ENCODE data around the gene IQCF2.
"Not testable (repeated sequence)": the region's sequence is repeated elsewhere in the genome, so short reads cannot be mapped to it uniquely, and the experiment has no call there.

Gene IQCF2

DNA sequence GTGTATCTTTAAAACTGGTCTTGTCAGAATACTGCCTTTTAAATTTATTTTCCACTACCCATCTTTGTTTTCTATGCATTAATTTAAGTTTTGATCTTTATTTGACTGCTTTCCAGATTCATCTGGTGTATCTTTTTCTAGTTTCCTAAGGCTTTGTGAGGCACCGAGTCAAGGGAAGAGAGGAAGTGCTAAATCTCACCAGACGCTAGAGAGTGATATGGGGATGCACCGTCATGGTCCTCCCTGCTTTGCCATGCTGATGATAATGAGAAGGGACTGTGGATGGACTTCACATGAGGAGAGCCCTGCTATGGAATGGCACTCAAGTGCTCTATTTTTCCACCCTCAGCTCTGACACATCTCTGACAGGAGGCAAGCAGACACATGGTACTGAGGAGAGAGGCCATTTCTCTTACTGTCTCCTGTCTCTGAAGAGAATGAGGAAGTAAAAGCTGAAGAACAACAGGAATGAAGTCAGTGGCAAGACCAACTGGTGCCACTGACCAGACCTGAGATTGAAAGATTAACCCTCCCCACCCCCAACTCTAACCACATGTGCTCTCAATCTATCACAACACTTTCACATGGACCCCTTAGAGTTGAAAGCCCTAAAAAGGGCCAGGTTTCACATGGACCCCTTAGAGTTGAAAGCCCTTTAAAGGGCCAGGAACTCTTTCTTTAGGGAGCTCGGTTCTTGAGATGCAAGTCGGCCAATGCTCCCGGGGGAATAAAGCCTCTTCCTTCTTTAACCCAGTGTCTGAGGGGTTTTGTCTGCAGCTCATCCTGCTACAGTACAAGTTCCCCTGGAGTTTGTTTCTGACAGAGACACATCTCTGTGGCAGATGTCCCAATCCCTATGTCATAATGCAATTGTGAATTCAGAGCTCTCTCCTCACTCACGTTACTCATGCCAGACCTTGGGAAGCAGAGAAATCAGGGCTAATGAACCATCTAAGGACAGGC lies at the start of gene IQCF2:
Gene IQCF2, plus strand, starts transcription at position 913 of the 963 bp plus-strand sequence. CDS start 52 bp downstream, outside the sequence.
- no peak for DNase-seq

DNA sequence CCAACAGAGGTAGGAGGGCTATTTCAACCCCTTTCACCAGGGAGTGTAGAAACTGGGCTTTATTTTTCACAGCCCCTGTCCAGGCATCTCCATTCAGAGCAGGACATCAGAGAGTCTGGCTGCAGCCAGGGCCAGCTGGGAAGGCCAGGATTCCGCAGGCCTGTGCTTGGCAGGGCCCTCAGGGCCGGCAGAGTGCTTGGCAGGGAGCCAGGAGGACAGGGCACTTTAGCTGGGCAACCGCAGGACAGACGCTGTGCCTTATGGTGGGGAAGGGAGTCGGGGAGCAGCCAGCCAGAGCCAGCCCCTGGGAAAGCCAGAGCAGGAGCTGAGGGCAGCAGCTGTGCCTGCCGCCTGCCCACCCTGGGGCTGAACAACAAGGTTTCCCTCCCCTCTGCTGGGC lies 47.9 kb upstream of the IQCF2 start:
- no peak for DNase-seq

DNA sequence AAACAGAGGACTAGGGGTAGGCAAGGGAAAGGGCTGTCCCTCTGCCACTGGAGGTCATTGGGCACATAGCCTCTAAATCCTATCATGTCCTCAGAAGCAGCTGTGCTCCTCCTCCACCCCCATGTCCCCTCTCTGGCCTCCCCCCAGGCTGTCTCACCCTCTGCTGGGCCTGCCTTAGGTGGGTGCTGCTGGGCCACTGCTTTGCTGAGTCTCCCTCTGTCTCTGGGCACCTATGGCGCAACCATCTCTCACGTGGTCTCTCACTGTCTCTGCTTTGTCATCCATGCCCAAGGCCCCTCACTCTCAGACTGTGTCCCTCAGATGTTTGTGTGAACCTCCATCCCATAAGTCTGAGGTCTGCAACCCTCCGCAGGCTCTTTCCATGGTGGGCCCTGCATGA lies 47.4 kb upstream of the IQCF2 start:
- DNase-seq: no peak

GRCh38 chr3:51815614-51816013 lies 45.8 kb upstream of the IQCF2 start:
- no peak for DNase-seq

GRCh38 chr3:51816723-51817122 lies 44.7 kb upstream of the IQCF2 start:
- no peak for DNase-seq

DNA sequence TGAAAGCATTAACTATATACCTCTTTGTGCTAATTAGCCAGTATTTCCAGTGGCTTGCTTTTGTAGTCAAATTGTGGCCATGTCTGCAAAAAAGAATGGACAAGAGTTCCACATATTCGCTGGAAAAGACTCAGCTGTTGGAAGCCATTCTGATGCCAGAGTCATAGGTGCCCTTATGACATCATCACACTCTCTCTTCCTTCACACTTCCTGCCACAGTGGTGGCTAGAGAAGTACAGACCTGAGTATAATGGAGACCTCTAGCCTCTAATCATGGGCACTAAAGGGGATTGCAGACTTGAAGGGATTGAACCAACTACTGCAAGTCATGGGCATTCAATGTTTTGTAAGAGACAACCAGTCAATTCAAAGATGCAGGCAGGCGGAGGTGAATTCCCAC lies 44.0 kb upstream of the IQCF2 start:
- no peak for DNase-seq

DNA sequence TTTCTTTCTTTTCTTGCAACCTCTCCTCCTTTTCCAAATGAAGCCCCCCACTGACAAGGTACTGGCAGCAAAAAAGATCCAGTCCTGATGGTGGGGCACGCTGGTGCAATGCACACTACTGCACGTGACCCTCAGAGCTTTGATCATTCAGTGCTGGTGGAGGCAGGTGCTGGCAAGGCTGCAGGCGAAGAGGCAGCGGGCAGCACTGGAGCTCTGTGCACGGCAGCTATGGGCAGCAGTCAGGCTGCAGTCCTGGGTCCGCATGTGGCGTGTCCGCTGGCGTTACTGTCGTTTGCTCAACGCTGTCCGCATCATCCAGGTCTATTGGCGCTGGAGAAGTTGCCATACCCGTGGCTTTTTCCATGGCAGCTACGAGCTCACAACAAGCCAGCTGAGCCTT lies 42.3 kb upstream of the IQCF2 start:
- no peak for DNase-seq

DNA sequence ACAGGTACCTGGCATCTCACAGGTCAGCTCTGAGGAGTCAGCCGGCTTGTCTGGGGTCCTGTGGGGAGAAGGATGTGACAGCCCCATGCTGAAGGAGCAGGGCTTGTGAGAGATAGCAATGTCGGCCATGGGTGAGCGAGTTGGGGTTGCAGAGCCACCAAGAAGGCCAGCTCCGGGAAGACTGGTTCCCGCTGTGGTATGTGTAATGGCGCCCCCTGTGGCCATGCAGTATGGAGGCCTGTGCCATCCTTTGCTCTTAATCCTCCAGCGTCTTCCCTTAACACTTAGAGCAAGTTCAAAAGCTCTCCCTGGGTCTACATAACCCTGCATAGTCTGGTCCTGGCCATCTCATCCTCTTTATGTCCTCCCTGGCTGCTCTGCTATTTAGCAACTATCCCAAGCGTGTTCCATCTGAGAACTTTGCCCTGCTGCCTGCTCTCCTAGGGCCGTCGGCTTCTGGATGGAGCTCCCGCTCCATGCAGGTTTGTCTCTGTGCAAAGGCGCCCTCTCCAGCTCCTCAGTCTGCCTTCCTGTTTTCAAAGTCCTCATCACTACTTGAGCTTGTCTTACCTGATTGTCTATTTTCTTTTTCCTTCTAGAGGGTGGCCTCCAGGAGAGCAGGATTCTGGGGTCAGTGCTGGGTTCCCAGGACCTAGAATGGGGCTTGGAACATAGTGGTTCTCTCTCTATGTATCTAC lies 41.6 kb upstream of the IQCF2 start:
- no peak for DNase-seq

- no peak for DNase-seq
These were observed 33.1 kb upstream of the IQCF2 start for GRCh38 chr3:51828297-51828696.

GRCh38 chr3:51830345-51830744 lies 31.1 kb upstream of the IQCF2 start:
- no peak for DNase-seq

DNA sequence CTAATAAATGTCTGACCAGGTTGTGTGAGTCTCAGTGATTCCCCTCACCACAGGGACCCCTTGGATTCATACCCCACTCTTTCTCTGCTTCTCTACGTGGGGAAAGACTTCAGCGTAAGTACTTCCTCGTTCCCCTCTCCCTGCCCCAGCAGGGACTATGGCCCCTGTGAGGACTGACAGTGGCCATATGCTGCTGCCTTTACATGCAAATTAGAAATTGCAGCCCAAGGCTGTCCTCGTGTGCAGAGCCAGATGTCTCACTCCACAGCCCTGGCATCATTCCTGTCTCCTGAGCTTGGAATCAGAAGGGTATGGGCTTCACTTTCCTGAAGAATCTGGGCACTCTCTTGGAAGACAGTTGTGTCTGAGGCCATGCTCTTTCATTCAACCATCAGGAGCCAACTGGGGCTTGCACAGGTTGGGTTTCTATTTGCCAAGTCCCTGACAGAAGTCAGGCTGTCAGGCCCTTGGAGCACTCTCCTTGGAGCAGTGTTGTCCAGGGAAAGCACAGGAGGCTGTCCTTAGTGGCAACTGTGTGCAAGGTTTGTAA lies 30.5 kb upstream of the IQCF2 start:
- no peak for DNase-seq

- DNase-seq: no peak
These were observed 24.8 kb upstream of the IQCF2 start for GRCh38 chr3:51836606-51837005.

GRCh38 chr3:51845129-51845528 lies 16.3 kb upstream of the IQCF2 start:
- no peak for DNase-seq

- not testable (repeated sequence) for DNase-seq
These were observed 6.0 kb upstream of the IQCF2 start for GRCh38 chr3:51855411-51855810.

GRCh38 chr3:51862886-51863285 lies 1.5 kb downstream of the IQCF2 start:
- DNase-seq: no peak

- not testable (repeated sequence) for DNase-seq
These were observed 7.5 kb downstream of the IQCF2 start for GRCh38 chr3:51868896-51869295.

DNA sequence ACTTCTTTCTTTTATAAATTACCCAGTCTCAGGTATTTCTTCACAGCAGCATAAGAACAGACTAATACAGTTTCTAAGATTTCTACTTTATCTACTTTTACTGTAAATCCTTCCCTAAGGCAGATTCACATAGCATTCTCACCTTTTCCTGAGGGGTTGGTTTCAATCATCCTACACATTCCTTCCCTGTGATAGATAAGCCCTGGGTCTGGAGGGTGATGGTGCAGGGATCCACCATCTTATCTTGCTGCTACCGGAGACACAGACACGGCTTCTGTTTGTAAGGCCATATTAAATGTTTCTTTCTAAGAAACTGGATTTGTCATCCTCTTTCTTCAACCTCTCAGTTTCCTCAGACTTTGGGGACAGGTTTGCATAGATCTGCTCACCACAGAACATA lies 7.9 kb downstream of the IQCF2 start:
- DNase-seq: no peak

- DNase-seq: no peak
These were observed 11.9 kb downstream of the IQCF2 start for GRCh38 chr3:51873253-51873766.

GRCh38 chr3:51873876-51874275 lies 12.5 kb downstream of the IQCF2 start:
- DNase-seq: no peak

DNA sequence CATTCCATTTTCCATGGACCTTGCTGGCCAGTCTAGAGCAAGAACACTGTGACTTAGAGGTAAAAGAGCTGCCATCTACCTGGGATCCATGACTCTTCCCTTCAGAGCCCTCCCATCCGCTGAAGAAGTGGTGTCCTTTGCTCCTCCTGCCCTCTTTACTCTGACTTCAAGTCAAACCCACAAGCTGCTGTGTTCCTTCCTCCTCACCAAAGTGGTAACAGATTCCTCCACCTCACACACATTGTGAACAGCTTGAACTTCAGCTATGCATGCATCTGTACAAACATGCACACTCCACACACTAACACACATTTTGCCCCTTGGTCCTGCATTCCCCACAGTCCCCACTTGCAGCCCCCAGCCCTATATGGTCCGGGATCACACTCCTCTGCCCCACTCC lies 13.0 kb downstream of the IQCF2 start:
- DNase-seq: no peak

GRCh38 chr3:51874889-51875288 lies 13.5 kb downstream of the IQCF2 start:
- no peak for DNase-seq

GRCh38 chr3:51875501-51875900 lies 14.1 kb downstream of the IQCF2 start, which contains the start of gene IQCF5:
Gene IQCF5, minus strand, starts transcription at chr3:51875601. Its CDS starts 70 bp downstream, at chr3:51875531.
- DNase-seq: no peak

DNA sequence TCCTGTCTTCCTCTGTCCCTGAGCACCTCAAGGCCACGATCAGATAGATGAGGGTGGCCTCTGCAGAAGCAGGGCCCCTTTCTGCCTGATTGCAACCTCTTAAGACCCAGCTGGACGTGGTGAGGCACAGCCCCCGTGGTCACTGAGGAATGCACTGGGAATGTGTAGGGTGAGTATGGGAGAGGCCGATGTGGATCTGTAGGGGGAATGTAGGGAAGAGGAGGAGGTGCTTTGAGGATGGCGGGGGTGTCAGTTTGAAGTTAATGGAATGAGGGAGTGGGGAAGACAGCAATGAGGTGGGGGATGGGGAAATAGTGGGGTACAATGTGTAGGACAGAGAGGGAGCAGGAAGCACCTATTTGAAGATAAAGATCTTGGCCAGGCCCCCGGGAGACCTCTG lies 14.8 kb downstream of the IQCF2 start:
- no peak for DNase-seq
